HK-2 (cell line): ENCODE data around the gene RRAGA.
"Not testable (repeated sequence)": the region's sequence is repeated elsewhere in the genome, so short reads cannot be mapped to it uniquely, and the experiment has no call there.

Experiments
- DNase-seq: peaks from one replicate; pipeline ENCODE4 v3.0.0-alpha.2; 2018; ENCODE audit not compliant: unreplicated experiment

RRAGA gene, protein sequence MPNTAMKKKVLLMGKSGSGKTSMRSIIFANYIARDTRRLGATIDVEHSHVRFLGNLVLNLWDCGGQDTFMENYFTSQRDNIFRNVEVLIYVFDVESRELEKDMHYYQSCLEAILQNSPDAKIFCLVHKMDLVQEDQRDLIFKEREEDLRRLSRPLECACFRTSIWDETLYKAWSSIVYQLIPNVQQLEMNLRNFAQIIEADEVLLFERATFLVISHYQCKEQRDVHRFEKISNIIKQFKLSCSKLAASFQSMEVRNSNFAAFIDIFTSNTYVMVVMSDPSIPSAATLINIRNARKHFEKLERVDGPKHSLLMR

DNA sequence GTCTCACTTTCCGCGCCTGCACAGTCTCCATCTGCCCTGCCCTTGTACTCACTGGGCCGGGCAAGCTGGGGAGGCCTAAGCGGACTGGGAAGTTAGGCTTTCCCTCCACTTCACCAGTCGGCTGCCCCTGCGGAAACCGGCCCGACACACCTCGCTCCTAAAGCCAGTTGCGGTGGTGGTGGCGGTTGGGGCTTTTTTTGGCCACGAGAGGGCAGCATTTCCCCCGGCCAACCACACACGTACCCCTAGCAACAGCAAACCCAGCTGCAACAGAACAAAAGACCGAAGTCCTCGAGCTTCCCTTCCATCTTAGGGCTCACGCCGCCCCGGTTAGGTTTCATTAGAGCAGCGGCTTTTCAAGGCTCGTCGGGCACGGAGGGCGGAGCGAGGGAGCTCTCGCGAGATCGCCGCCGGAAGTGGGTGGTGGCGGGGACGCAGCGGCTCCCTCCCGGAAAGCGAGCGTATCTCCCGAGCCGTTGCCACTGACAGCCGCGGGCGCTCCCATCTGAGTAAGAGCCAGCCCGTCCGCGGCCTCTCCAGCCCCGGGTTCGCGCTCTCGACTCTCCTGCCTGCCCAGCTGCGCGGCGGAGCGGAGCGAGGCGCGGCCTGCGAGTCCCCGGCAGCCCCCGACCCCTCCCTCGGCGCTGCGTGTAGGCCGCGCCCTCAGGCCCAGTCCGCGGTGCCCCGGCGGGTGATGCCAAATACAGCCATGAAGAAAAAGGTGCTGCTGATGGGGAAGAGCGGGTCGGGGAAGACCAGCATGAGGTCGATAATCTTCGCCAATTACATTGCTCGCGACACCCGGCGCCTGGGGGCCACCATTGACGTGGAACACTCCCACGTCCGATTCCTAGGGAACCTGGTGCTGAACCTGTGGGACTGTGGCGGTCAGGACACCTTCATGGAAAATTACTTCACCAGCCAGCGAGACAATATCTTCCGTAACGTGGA is at the start of gene RRAGA:
Gene RRAGA (plus strand): TSS at position 462 of the 951 bp plus-strand sequence. CDS start 233 bp downstream, at position 695.
- DNase-seq = peak; percentile 93

DNA sequence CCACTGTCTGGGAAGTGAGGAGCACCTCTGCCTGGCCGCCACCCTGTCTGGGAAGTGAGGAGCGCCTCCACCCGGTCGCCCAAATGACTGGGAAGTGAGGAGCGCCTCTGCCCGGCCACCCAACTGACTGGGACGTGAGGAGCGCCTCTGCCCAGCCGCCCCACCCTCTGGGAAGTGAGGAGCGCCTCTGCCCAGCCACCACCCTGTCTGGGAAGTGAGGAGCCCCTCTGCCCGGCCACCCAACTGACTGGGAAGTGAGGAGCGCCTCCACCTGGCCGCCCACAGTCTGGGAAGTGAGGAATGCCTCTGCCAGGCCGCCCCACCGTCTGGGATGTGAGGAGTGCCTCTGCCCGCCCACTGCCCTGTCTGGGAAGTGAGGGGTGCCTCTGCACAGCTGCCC is 49.1 kb upstream of the RRAGA start:
- DNase-seq = no peak

DNA sequence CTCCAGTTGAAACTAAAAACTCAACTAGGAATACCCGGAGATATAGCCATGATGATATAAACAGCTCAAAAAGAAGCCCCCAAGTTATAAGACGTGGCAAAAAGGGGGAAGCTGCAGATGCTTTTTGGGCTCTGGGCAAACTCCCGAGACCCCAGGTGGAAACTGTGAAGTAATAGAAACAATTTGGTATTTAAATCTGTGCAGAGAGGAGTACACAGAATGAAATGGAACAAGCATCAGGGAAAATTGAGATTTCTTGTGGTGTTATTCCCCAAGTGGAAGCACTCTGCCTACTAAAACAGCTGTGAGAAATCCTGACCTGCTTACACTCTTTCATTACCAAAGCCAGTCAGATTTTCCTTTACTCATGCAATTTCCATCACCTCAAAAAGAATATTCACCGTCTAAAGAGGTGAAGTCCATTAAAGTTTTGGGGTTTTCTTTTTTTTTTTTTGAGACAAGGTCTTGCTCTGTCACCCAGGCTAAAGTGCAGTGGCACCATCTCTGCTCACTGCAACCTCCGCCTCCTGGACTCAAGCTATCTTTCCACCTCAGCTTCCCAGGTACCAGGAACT is 39.7 kb upstream of the RRAGA start:
- no peak for DNase-seq

DNA sequence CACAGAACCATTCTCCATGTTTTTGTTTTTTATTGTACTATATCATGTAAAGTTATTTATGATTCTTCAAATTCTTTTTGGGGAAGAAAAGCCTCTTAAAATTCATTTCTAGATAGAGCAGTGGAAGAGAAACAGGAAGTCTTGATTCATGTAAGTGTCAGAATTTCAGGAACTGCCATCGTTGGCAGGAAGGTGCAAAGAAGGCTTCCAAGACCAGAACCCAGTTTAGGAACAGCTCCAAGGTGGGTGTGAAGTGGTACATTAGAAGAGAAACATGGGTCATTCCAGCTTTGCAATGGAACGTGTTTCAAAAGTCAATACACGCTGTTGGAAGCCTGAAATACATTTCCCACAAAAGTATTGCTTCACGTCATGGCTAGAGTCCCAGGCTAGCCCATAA is 31.0 kb upstream of the RRAGA start:
- no peak for DNase-seq

DNA sequence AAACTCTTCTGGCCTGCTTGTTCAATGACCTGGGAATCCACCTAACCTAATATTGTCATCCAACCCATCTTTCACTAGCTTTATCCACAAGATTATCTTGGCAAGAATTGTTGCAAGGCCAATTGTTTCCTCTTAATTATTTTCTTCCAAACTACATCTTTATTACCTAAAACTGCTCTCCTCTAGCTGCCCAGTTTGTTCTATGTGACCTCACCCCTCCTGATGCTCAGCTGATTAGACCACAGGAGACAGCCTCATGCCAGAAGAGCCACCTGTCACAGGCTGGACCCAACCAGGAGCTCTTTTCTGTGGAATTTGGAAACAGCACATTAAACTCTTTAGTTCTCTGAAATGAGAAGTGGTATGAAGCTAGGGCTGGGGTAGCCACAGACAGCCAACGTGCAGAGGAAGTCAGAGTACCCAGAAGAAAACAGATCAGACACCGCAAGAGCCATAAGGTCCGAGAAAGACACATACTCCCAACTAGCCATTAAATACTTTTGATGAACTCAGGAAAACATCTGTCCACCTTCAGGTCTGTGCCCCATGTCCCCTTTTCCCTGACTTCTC is 28.3 kb upstream of the RRAGA start:
- no peak for DNase-seq

DNA sequence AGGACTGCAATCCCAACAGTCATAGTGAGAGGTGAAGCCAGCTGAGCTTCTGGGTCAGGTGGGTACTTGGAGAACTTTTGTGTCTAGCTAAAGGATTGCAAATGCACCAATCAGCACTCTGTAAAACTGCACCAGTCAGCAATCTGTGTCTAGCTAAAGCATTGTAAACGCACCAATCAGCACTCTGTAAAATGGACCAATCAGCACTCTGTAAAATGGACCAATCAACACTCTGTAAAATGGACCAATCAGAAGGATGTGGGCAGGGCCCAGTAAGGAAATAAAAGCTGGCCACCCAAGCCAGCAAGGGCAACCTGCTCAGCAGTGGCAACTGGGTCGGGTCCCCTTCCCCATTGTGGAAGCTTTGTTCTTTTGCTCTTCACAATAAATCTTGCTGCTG is 27.6 kb upstream of the RRAGA start:
- not testable (repeated sequence) for DNase-seq

DNA sequence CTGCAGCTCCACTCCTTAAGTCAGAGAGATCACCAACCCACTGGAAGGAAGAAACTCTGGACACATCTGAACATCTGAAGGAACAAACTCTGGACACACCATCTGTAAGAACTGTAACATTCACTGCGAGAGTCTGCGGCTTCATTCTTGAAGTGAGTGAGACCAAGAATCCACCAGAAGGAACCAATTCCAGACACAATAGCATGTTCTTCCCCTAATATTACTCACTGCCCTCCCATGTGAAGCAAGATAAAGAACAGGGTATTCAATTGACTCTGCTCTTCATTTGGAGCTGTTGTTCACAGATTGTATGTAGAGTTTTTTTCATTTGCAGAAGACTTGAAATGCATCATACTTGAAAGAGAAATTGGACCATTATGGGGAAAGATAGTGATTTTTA is 27.0 kb upstream of the RRAGA start:
- DNase-seq = no peak

DNA sequence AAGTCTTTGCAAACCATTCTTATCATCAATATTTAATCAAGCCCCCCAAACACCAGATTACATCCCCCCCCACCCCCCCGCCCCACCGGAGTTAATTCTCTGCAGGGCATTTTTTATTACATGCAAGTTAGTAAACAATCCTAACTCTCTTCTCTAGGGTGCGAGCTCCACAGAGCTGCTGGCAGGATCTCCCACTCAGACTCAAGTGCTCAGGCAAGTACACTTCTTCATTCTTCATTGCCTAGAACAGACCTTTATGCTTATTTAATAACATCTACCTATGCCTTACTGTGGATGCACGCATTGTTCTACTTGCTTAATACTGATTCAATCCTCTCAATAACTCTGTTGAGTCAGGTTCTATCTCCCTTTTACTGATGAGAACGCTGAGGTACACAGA is 26.1 kb upstream of the RRAGA start:
- DNase-seq = no peak

DNA sequence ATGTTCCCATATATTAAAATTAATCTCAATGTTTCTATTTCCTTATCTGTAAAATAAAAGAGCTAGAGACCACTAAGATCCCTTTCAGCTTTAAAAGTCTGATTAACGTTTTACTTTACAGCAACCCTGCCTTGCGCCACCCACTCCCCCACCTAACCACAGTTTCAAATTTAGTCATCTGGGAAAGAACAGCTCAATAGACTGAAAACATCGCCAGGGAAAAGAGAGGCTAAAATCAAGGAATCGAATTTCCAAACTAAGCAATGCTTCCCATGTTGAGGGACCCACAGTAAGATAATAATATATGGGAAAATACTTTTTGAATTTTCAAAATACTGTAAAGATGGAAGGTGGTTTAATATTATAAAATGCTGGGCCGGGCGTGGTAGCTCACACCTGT is 22.9 kb upstream of the RRAGA start:
- no peak for DNase-seq

DNA sequence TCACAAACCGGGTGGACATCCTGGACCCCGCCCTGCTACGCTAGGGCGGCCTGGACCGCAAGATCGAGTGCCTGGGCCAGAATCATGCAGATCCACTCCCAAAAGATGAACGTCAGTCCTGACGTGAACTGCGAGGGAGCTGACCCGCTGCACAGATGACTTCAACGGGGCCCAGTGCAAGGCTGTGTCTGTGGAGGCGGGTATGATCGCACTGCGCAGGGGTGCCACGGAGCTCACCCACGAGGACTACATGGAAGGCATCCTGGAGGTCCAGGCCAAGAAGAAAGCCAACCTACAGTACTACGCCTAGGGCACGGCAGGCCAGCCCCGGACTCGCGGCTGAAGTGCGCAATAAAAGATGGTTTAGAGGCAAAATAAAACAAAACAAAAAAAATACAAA is 21.4 kb upstream of the RRAGA start:
- DNase-seq = no peak

DNA sequence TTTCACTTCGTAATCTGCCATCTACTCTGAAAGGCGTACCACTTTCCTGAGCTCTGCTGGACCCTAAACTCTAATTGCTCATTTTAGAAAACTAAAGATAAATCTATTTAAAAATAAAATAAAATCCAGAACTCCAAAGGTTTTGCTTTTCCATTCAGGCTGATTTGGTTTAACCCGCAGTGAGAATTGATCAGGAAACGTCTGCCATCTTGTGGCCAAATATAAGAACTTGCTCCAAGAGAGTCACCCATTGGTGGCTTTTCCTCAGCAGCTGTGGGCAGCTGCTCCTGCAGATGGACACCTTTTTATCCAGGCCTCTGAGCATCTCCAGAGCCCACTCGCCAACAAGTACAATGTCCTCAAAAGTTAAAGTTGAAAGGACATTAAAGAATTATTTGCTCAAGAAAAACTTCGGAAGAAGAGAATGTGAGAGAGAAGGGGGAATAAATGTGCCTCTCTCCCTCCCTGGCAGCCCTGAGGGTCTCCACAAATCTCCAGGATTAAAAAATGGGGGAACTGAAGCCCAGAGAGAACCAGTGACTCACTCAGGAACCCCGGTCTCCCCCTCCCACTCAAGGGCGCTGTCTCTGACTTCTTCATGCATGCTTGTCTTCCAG is 20.3 kb upstream of the RRAGA start:
- no peak for DNase-seq

DNA sequence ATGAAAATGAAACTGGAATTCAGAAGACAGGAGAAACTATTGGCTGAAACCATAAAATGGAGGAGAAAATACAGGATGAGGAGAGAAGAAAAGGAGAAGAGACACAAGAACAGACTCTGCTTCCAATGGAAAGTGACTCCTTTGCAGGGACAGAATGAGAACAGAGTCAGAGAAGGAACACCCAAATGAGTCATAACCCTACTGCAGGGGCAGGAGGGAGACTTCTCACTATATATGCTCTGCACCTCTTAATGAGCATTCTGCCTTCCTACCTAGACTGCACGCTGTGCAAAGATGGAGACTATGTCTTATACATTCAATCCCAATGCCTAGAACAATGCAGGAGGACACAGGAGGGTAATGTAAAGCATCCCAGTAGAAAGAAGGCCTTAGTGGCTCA is 18.3 kb upstream of the RRAGA start:
- DNase-seq = no peak

DNA sequence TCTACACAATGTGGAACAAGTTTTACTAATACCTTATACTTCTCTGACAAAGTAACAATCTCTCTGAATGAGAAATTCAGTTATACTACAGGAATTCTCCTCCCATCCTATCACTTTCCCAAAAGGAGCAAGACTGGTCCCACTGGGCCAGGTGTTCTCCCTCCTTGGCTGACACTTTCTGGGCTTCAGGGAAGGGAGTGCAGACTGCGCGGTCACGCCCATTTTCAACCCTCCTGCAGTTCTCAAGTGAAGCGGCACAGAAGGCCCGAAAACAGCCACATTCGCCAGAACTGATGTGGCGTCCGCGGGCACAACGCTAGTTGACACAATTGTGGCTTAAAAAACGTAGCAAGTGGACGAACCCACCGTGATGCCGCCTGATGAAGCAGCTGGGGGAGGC is 16.8 kb upstream of the RRAGA start:
- DNase-seq = no peak

DNA sequence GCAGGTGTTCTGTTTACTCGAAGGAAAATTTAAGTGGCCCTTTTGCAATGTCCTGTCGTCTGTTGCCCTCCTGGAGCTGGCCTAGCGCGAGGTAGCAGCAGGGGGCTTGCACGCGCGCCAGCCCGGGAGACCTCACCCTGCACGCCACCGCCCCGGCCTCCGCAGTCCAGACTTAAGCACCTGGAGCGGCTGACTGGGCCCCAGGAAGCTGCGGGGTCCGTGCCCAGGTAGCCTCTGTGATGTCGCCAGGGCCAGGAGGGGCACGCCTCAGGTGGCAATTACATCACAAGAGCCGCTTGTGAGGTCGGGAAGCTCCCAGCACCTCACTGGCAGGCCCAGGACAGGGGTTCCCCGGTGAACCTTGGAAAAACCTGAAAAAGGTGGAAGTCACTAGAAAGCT is 16.2 kb upstream of the RRAGA start, which contains the start of gene SAXO1:
Gene SAXO1 (minus strand): TSS at position 195 of the 400 bp plus-strand sequence. CDS start 301 bp downstream, outside the sequence.
- no peak for DNase-seq

DNA sequence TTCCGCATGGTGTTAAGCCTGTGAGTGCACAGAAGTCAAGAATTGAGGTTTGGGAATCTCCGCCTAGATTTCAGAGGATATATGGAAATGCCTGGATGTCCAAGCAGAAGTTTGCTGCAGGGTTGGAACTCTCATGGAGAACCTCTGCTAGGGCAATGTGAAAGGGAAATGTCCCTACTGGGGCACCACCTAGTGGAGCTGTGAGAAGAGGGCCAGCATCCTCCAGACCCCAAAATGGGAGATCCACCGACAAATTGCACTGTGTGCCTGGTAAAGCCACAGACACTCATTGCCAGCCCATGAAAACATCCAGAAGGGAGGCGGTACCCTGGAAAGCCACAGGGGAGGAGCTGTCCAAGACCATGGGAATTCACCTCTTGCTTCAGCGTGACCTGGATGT is 12.6 kb upstream of the RRAGA start:
- no peak for DNase-seq

DNA sequence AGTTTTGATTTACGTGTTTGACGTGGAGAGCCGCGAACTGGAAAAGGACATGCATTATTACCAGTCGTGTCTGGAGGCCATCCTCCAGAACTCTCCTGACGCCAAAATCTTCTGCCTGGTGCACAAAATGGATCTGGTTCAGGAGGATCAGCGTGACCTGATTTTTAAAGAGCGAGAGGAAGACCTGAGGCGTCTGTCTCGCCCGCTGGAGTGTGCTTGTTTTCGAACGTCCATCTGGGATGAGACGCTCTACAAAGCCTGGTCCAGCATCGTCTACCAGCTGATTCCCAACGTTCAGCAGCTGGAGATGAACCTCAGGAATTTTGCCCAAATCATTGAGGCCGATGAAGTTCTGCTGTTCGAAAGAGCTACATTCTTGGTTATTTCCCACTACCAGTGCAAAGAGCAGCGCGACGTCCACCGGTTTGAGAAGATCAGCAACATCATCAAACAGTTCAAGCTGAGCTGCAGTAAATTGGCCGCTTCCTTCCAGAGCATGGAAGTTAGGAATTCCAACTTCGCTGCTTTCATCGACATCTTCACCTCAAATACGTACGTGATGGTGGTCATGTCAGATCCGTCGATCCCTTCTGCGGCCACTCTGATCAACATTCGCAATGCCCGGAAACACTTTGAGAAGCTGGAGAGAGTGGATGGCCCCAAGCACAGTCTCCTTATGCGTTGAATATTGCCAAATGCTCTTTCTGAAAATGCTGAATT is 850 bp downstream of the RRAGA start:
- DNase-seq = peak; percentile 41

DNA sequence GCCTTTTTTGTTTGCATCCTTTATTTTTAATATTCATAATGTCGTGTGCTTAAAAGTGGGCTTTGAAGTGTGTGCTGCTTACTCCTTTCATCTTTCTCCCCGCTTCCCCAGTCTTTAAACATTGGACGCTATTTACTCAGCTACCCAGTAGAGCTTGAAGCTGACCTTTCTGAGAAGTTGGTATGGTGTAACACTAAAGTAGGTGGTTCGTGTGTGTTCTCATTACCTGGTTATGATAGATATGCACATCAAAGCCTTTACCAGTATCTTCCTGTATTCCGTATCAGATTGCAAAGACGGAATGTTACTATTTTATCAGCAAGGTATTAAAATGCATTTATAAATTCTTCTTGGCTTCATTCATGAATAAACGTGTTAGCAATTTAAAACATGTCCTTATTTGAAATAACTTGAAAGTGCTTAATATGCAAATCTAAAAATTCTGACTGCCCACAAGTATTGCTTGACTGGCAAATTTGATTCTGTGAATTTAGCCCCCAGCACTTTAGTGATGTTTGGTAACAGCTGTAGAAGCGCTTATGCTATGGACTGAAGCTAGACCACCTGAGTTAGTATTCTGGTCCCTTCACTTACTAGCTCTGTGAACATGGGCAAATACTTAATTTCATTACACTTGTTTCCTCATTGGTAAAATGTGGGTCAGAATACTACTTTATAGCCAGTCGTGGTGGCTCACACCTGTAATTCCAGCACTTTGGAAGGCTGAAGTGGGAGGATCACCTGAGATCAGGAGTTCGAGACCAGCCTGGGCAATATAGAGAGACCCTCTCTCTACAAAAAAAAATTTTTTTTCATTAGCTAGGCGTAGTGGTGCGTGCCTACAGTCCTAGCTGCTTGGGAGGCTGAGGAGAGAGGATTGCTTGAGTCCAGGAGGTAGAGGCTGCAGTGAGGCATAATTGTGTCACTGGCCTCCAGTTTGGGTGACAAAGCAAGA is 1.7 kb downstream of the RRAGA start:
- no peak for DNase-seq

DNA sequence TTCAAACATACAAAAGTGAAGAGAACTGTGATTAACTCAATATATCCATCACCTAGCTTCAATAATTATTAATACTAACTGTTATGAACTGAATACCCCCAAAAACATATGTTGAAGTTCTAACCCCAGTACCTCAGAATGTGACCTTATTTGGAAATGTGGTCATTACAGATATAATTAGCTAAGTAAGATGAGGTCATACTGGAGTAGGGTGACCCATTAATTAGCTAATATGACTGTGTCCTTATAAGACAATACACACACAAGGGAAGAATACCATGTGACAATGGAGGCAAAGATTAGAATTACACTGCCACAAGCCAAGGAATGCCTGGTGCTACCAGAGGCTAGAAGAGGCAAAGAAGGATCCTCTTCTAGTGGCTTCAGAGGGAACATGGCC is 7.8 kb downstream of the RRAGA start:
- DNase-seq = no peak

DNA sequence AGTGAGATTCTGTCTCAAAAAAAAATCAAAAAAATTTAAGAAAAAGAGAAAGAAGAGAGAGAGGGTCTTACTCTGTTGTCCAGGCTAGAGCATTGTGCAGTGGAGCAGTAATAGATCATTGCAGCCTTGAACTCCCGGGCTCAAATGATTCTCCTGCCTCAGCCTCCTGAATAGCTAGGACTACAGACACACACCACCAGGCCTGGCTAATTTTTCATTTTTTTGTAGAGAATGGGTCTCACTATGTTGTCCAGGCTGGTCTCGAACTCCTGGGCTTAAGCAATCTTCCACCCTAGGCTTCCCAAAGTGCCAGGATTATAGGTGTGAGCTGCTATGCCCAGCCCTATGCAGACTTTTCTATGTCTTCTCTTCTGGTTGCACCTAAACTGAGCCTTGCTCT is 25.0 kb downstream of the RRAGA start:
- no peak for DNase-seq

DNA sequence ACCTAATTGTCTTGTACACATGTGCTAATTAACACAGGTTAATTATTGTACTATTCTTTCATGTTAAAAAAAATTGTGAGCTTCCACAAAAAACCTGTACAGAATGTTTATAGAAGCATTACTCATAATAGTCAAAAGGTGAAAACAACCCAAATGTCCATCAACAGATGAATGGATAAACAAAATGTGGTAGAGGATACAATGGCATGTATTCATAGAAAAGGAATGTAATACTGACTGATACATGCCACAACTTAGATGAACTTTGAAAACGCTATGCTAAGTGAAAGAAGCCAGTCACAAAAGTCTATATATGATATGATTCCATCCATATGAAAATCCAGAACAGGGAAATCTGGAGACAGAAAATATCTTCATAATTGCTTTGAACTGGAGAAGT is 25.6 kb downstream of the RRAGA start:
- no peak for DNase-seq
